ENCODE measurements around the gene ENTR1. TPM values are rescaled to one million over a fixed set of nuclear protein-coding genes. Genes with fewer than 3 reads are reported as not detected.
A peak's percentile ranks its signal among the peaks of the same experiment; 100 is the strongest.

Gene ENTR1
- total and polyA plus RNA-seq, 3 experiments from 2014 or later = 13.1 to 55.5 (median 52.2) TPM

GRCh38 chr9:136373300-136374182, 36.9 kb downstream of the ENTR1 start, which contains the start of gene CARD9:
CARD9 (minus strand) TSS chr9:136373669; CDS start chr9:136372078, 1,591 bp downstream.
- Histone ChIP-seq H3K4me3 (ENCODE audit: low read length) (peak within 1 kb of the TSS; percentile 19), H3K36me3 (ENCODE audit: insufficient read depth, low read length) (no peaks in the 10 kb centered on the region), H3K4me1 (ENCODE audit: insufficient read depth, low read length) (no peaks in the 10 kb centered on the region), H3K9me3 (ENCODE audit: low read length) (no peaks in the 10 kb centered on the region), H3K27me3 (ENCODE audit: insufficient read depth, low read length, poor library complexity, severe bottlenecking) (no peaks in the 10 kb centered on the region), H3K27ac (ENCODE audit: low read depth, low read length) (peak within 1 kb of the TSS; percentile 54)
- Mint-ChIP-seq H3K27ac (peak within 1 kb of the TSS in 1 of 8 donors; percentile 46), H3K4me3 (no peak within 1 kb of the TSS), H3K4me1 (no peaks in the 10 kb centered on the region), H3K9me3 (no peaks in the 10 kb centered on the region), H3K27me3 (no peaks in the 10 kb centered on the region), H3K36me3 (peaks cover 0 to 1% (median 0%) of the 10 kb centered on the region in 3 donors)
- CTCF ChIA-PET = no interaction called here
- no peak for DNase-seq
- POLR2A ChIA-PET = no interaction called here

DNA sequence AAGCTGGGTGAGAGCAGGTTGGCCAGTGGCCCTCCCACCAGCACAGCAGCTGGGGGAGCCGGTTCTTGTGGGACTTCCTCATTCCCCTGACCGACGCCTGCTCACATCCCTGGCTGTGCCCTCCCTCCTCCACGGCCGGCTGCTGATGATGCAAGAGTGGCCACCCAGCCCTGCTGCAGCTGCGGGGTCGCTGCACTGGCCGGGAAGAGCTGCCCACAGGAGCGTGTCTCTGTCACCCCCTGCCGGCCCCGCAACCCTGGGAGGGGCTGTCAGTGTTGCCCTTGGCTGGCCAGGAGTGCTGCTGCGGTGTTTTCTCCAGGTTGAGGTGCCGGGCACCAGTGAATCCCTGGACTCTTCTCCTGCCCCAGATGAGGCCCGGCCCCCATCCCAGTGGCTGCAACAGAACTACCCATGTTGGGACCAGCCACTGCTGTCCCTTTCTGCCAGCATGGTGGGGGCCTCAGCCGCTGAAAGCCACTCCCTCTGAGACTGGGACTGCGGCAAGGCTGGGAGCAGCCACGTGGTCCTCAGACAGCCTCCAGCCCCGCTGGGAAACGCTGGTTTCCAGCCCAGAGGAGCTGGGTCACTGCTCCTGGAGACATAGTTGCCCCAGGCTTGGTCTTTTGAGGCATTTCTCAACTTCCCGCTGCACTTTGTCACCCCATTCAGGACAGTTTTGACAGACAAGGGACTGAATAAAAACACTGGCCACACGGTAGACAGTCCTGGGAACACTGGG, 37.7 kb downstream of the ENTR1 start:
- Mint-ChIP-seq H3K4me1 (no peaks in the 10 kb centered on the region), H3K36me3 (peaks cover 0 to 1% (median 0%) of the 10 kb centered on the region in 3 donors), H3K27ac (peak overlapping the region in 1 of 8 donors; percentile 46), H3K4me3 (no peak overlapping the region), H3K9me3 (no peaks in the 10 kb centered on the region), H3K27me3 (no peaks in the 10 kb centered on the region)
- no peaks in the 10 kb centered on the region for H3K36me3 ChIP-seq (ENCODE audit: insufficient read depth, low read length)
- no peak for DNase-seq
- peak overlapping the region; percentile 54 for H3K27ac ChIP-seq (ENCODE audit: low read depth, low read length)
- ChIA-PET POLR2A (no interaction called here), CTCF (no interaction called here)
- no peaks in the 10 kb centered on the region for H3K4me1 ChIP-seq (ENCODE audit: insufficient read depth, low read length)
- peak overlapping the region; percentile 19 for H3K4me3 ChIP-seq (ENCODE audit: low read length)
- H3K9me3 ChIP-seq (ENCODE audit: low read length) = no peaks in the 10 kb centered on the region
- H3K27me3 ChIP-seq (ENCODE audit: insufficient read depth, low read length, poor library complexity, severe bottlenecking) = no peaks in the 10 kb centered on the region

GRCh38 chr9:136372006-136372405, 38.4 kb downstream of the ENTR1 start:
- no peak for DNase-seq
- Mint-ChIP-seq H3K27me3 (no peaks in the 10 kb centered on the region), H3K4me1 (no peaks in the 10 kb centered on the region), H3K27ac (no peak overlapping the region), H3K9me3 (no peaks in the 10 kb centered on the region), H3K36me3 (peaks cover 0 to 1% (median 0%) of the 10 kb centered on the region in 3 donors), H3K4me3 (no peak overlapping the region)
- Histone ChIP-seq H3K27ac (ENCODE audit: low read depth, low read length) (no peak overlapping the region), H3K36me3 (ENCODE audit: insufficient read depth, low read length) (no peaks in the 10 kb centered on the region), H3K4me1 (ENCODE audit: insufficient read depth, low read length) (no peaks in the 10 kb centered on the region), H3K27me3 (ENCODE audit: insufficient read depth, low read length, poor library complexity, severe bottlenecking) (no peaks in the 10 kb centered on the region), H3K4me3 (ENCODE audit: low read length) (no peak overlapping the region), H3K9me3 (ENCODE audit: low read length) (no peaks in the 10 kb centered on the region)
- CTCF ChIA-PET = no interaction called here
- POLR2A ChIA-PET = no interaction called here

GRCh38 chr9:136371533-136371880, 38.9 kb downstream of the ENTR1 start:
- CTCF ChIA-PET = no interaction called here
- no peaks in the 10 kb centered on the region for H3K36me3 Mint-ChIP-seq
- no peak overlapping the region for H3K27ac ChIP-seq (ENCODE audit: low read depth, low read length)
- DNase-seq = no peak
- H3K4me1 ChIP-seq (ENCODE audit: insufficient read depth, low read length) = no peaks in the 10 kb centered on the region
- H3K36me3 ChIP-seq (ENCODE audit: insufficient read depth, low read length) = no peaks in the 10 kb centered on the region
- no peak overlapping the region for H3K4me3 Mint-ChIP-seq
- no peak overlapping the region for H3K4me3 ChIP-seq (ENCODE audit: low read length)
- POLR2A ChIA-PET = no interaction called here
- no peaks in the 10 kb centered on the region for H3K9me3 Mint-ChIP-seq
- H3K9me3 ChIP-seq (ENCODE audit: low read length) = no peaks in the 10 kb centered on the region
- no peaks in the 10 kb centered on the region for H3K27me3 Mint-ChIP-seq
- H3K4me1 Mint-ChIP-seq = no peaks in the 10 kb centered on the region
- no peaks in the 10 kb centered on the region for H3K27me3 ChIP-seq (ENCODE audit: insufficient read depth, low read length, poor library complexity, severe bottlenecking)
- H3K27ac Mint-ChIP-seq = no peak overlapping the region

GRCh38 chr9:136370687-136371532, 39.5 kb downstream of the ENTR1 start:
- H3K4me1 Mint-ChIP-seq = no peaks in the 10 kb centered on the region
- Histone ChIP-seq H3K27ac (ENCODE audit: low read depth, low read length) (no peak overlapping the region), H3K9me3 (ENCODE audit: low read length) (no peaks in the 10 kb centered on the region), H3K36me3 (ENCODE audit: insufficient read depth, low read length) (no peaks in the 10 kb centered on the region), H3K4me1 (ENCODE audit: insufficient read depth, low read length) (no peaks in the 10 kb centered on the region), H3K4me3 (ENCODE audit: low read length) (no peak overlapping the region), H3K27me3 (ENCODE audit: insufficient read depth, low read length, poor library complexity, severe bottlenecking) (no peaks in the 10 kb centered on the region)
- CTCF ChIA-PET = no interaction called here
- H3K36me3 Mint-ChIP-seq = no peaks in the 10 kb centered on the region
- POLR2A ChIA-PET = no interaction called here
- H3K27me3 Mint-ChIP-seq = no peaks in the 10 kb centered on the region
- H3K9me3 Mint-ChIP-seq = no peaks in the 10 kb centered on the region
- no peak for DNase-seq
- peak overlapping the region in 1 of 8 donors; percentile 79 for H3K27ac Mint-ChIP-seq
- H3K4me3 Mint-ChIP-seq = no peak overlapping the region

- CTCF ChIA-PET = no interaction called here
These were observed 40.4 kb downstream of the ENTR1 start for GRCh38 chr9:136370037-136370436.

GRCh38 chr9:136368190-136368589, 42.2 kb downstream of the ENTR1 start:
- H3K27me3 Mint-ChIP-seq = no peaks in the 10 kb centered on the region
- Histone ChIP-seq H3K36me3 (ENCODE audit: insufficient read depth, low read length) (no peaks in the 10 kb centered on the region), H3K27ac (ENCODE audit: low read depth, low read length) (no peak overlapping the region), H3K27me3 (ENCODE audit: insufficient read depth, low read length, poor library complexity, severe bottlenecking) (no peaks in the 10 kb centered on the region), H3K4me1 (ENCODE audit: insufficient read depth, low read length) (peaks cover 5% of the 10 kb centered on the region), H3K9me3 (ENCODE audit: low read length) (no peaks in the 10 kb centered on the region), H3K4me3 (ENCODE audit: low read length) (no peak overlapping the region)
- no peak overlapping the region for H3K27ac Mint-ChIP-seq
- POLR2A ChIA-PET = no interaction called here
- H3K4me1 Mint-ChIP-seq = no peaks in the 10 kb centered on the region
- H3K9me3 Mint-ChIP-seq = no peaks in the 10 kb centered on the region
- no peak for DNase-seq
- CTCF ChIA-PET = no interaction called here
- no peak overlapping the region for H3K4me3 Mint-ChIP-seq
- no peaks in the 10 kb centered on the region for H3K36me3 Mint-ChIP-seq

More at GRCh38 chr9:136370037-136370436, 40.4 kb downstream of the ENTR1 start:
- no peaks in the 10 kb centered on the region for H3K4me1 ChIP-seq (ENCODE audit: insufficient read depth, low read length)
- no peak overlapping the region for H3K27ac ChIP-seq (ENCODE audit: low read depth, low read length)
- H3K36me3 Mint-ChIP-seq = no peaks in the 10 kb centered on the region
- H3K4me3 Mint-ChIP-seq = no peak overlapping the region
- H3K4me1 Mint-ChIP-seq = no peaks in the 10 kb centered on the region
- no peak for DNase-seq
- H3K27ac Mint-ChIP-seq = no peak overlapping the region
- no peaks in the 10 kb centered on the region for H3K27me3 Mint-ChIP-seq
- POLR2A ChIA-PET = no interaction called here
- H3K9me3 Mint-ChIP-seq = no peaks in the 10 kb centered on the region
- no peaks in the 10 kb centered on the region for H3K36me3 ChIP-seq (ENCODE audit: insufficient read depth, low read length)
- H3K27me3 ChIP-seq (ENCODE audit: insufficient read depth, low read length, poor library complexity, severe bottlenecking) = no peaks in the 10 kb centered on the region
- no peaks in the 10 kb centered on the region for H3K9me3 ChIP-seq (ENCODE audit: low read length)
- no peak overlapping the region for H3K4me3 ChIP-seq (ENCODE audit: low read length)
